Urothelium cell line (cell line): Measurements from ENCODE around the gene SDF4.
"Not testable (repeated sequence)": the region's sequence is repeated elsewhere in the genome, so short reads cannot be mapped to it uniquely, and the experiment has no call there.

Experiments used
- DNase-seq: peaks from one replicate; pipeline ENCODE4 v3.0.0; 2011; ENCODE audit warnings: low spot score, mixed read lengths
- FAIRE-seq: peaks from 2 replicates; lab custom pipeline; 2011; peaks lifted over from hg19 to GRCh38; lab: Jason Lieb, UNC

The SDF4 gene

DNA sequence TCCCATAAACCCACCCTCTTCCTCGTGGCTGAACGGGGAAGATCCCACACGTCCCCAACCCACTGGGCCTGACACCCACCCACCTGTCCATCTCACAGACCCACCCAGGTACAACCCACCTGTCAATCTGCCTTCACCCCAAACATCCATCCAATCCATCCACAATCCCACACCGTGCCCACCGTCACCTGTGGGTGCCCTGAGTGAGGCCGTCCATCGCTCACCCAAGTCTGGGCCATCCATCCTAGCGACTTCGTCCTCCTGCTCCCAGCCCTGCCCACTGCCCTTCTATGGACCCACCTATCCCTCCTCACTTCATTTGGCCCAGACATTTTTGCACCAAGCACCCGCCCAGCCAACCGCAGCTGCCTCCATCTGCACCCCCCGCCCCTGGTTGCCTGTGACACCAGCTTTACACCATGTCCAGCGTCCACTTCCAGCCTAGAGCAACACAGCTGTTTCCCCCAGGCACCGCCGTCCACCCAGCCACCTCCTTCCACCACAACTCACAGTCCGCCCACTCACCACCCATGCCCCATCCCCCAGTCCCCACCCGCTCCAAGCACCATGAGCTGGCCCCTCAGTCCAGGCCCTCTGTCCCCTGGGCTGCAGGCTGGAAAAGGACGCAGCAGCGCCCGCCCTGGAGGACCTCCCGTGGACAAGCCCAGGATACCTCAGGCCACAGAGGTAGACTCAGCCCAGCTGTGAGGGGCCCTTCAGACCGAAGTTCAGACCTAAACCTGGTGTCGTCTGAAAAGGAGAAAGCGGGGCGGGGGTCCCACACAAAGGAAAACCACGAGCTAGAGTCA lies 50.5 kb downstream of the SDF4 start:
- FAIRE-seq (no peak), DNase-seq (no peak)

DNA sequence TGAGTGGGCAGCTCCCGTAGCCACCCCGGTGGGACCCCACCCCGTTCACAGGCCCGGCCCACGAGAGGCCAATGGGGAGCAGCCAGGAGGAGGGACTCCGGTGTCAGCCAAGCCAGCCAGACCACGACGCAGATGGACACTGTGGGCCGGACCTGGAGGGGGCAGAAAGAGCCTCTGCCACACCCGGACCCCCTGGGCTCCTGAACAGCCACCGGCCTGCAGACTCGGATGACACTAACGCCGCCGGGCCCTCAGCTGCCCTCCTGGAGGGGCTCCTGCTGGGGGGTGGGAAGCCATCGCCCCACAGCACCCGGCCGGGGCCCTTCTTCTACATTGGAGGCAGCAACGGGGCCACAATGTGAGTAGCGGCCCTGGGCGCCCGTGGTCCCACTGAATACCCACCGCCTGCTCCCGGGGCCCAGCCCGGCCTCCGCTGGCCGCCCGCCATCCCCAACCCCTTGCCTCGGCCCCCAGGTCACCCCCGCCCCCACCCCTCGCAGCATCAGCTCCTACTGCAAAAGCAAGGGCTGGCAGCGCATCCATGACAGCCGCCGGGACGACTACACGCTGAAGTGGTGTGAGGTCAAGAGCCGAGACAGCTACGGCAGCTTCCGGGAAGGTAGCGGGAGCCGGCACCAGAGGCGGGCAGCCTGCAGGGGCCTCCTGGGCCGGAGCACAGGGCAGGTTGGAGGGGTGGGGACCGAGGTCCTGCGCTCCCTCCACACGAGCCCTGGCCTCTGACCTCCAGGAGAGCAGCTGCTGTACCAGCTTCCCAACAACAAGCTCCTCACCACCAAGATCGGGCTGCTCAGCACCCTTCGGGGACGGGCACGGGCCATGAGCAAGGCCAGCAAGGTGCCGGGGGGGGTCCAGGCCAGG lies 51.6 kb downstream of the SDF4 start:
- FAIRE-seq (no peak), DNase-seq (no peak)

DNA sequence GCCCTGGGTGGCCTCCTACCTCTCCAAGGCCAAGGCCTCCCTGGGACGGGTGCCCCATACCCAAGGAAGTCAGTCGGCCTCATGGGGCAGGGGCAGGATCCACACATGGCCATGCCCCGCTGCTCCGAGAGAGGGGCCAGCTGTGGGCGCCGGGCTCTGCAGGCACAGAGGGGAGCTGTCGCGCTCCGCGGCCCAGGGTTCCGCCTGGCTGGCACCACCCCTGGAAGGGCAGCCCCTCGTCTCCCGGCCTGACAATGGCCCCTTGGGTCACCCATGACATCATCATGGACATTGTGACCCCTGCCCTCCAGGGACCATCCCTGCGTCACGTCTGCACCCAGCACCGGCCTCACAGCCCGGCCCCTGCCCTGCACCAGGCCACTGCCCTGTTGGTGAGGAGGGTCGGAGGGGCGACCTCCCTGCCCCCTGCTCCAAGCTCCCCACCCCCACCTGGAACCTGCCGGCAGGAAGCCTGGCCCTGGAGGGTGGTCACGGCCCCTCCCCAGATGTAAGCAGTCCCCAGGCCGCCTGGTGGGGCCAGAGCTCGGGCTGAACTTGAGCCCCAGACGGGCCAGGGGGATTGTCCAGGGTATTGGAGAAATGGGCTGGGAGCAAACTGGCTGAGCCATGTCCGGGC lies 52.3 kb downstream of the SDF4 start:
- no peak for DNase-seq
- no peak for FAIRE-seq

- FAIRE-seq (no peak), DNase-seq (no peak)
Measured at GRCh38 chr1:1178794-1179331, 52.9 kb downstream of the SDF4 start.

GRCh38 chr1:1177452-1178206 lies 54.2 kb downstream of the SDF4 start:
- FAIRE-seq: no peak
- no peak for DNase-seq

DNA sequence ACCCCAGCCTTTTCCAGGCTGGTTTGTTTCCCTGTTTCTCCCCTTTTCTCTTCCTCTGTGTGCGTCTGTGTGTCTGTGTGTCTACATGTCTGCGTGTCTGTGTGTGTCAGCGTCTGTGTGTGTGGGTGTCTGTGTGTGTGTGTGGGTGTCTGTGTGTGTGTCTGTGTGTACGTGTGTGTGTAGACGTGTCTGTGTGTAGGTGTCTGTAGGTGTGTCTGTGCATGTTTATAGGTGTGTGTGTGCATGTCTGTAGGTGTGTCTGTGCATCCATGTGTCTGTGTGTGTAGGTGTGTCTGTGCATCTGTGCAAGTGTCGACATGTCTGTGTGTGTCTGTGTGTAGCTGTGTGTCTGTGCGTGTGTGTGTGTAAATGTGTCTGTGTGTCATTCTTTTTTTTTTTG lies 54.9 kb downstream of the SDF4 start:
- DNase-seq: no peak
- no peak for FAIRE-seq

- DNase-seq, FAIRE-seq: not testable (repeated sequence)
Measured at GRCh38 chr1:1176063-1176761, 55.6 kb downstream of the SDF4 start.

DNA sequence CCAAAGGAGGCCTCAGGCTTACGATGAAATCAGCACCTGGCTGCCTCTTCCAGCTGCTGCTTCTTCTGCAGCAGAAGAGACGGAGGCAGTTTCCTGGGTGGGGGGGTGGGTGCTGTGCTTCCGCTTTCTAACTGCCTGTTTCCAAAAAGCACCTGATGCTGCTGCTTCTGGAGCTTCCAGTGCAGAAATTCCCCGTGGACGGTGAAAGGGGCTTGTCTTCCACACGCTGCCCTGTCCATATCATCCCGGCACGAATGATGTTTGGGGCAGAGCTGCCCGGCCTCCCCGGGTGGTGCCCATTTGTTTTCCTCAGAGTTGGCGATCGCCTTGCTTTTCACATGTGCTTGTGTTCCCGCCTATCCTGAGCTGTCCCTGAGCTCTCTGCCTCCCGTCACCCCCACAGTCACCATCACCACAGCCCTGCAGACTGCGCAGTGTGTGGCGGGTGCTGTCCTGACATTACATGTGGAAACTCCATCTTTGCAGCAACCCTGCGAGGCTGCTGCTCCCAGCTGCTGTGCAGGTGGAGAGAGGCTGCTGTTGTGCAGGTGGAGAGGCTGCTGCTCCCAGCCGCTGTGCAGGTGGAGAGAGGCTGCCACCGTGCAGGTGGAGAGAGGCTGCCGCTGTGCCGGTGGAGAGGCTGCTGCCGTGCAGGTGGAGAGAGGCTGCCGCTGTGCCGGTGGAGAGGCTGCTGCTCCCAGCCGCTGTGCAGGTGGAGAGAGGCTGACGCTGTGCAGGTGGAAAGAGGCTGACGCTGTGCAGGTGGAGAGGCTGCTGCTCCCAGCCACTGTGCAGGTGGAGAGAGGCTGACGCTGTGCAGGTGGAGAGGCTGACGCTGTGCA lies 56.4 kb downstream of the SDF4 start:
- FAIRE-seq: no peak
- DNase-seq: no peak

DNA sequence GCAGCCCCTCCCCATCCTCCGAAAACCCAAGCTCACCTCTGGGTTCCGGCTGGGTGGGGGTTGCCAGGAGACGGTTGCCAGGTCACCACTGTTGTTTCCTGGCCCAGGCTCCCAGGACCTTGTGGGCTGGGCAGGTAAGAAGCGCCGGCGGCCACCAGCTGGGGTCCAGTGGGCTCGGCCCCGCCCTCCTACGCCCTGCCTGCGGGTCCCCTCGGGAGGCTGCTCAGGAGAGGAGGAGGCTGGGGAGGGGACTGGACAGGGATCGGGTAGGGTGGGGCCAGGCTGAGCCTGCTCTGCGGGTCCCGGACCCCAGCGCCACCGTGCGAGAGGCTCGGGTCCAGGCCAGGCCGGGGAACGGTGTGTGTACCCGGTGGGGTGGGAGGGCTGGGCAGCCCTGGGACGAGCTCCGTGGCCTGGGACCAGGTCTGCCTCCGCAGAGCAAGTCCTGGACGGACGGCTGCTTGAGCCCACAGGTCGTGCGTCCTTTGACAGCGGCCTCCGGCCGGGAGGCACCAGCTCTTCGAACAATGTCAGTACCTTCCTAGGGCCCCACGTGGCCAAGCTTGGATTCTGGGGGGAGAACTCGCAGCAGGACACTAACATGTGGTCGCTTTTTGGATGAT lies 57.9 kb downstream of the SDF4 start, which contains the start of gene TTLL10:
TTLL10 (plus strand) TSS at position 88 of the 623 bp plus-strand sequence. CDS start 5,336 bp downstream, outside the sequence.
- no peak for FAIRE-seq
- no peak for DNase-seq

DNA sequence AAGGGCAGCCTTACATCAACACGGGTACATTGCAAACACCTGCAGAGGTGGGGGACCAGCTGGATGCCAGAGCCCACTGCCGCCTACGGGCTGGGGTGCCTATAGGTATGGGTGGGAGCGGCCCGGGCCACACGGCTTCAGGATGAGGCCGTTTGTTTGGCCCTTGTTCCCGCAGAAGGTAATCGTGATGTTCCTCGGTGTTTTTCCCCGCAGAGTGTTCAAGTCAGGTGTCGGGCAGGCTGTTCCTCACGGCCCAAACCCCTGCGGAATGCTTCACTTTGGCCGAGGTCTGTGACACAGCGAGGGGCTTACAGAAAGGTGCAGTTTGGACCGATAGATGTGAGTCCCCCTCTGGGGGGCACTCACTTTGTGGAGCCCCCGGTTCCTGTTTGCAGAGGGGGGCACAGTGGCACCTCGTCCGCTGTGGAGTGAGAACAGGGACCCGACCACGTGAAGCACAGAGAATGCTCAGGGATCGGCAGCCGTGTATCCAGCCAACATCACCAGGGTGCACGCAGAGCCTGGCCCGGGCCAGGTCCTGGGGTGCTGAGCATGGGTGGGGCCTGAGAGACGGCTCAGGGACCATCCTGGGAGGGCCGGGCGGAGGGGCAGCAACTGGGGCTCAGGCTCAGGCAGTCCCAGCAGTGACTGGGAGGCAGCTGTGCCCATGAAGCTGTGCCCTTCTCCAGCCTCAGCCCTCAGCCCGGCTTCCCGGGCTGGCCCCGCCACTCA lies 58.6 kb downstream of the SDF4 start:
- no peak for DNase-seq
- FAIRE-seq: no peak

GRCh38 chr1:1171546-1172340 lies 60.1 kb downstream of the SDF4 start:
- FAIRE-seq (no peak), DNase-seq (no peak)

GRCh38 chr1:1171161-1171545 lies 60.6 kb downstream of the SDF4 start:
- DNase-seq: no peak
- FAIRE-seq: no peak

- no peak for DNase-seq
- no peak for FAIRE-seq
Measured at GRCh38 chr1:1170215-1171091, 61.3 kb downstream of the SDF4 start.

- DNase-seq (no peak), FAIRE-seq (no peak)
Measured at GRCh38 chr1:1169429-1170214, 62.2 kb downstream of the SDF4 start.
